Measurements from ENCODE around the gene CHID1. TPM values are rescaled to one million over a fixed set of nuclear protein-coding genes. Genes with fewer than 3 reads are reported as not detected.
A peak's percentile ranks its signal among the peaks of the same experiment; 100 is the strongest.

The CHID1 gene
- total RNA-seq, 2 experiments from 2014 or later, result 69.8 to 72.0 TPM

- TF ChIP-seq CTCF (IDR thresholded peaks at IDR 0.05), result no peak
- intact Hi-C loops (cut with micrococcal nuclease), result no loop called here
- Mint-ChIP-seq H3K9me3 (no peaks in the 10 kb centered on the region), H3K27ac (no peak overlapping the region), H3K4me3 (no peak overlapping the region), H3K4me1 (ENCODE audit: low read depth) (peaks cover 4% of the 10 kb centered on the region), H3K27me3 (no peaks in the 10 kb centered on the region), H3K36me3 (ENCODE audit: low read depth) (no peaks in the 10 kb centered on the region)
- ChIA-PET POLR2A (no interaction called here), CTCF (no interaction called here)
- no peak for ATAC-seq
- DNase-seq, result no peak
These were observed 4.3 kb upstream of the CHID1 start for GRCh38 chr11:914747-915501.

GRCh38 chr11:914204-914603 lies 3.6 kb upstream of the CHID1 start:
- H3K9me3 Mint-ChIP-seq, result no peaks in the 10 kb centered on the region
- DNase-seq (no peak), ATAC-seq (no peak)
- H3K36me3 Mint-ChIP-seq (ENCODE audit: low read depth), result no peaks in the 10 kb centered on the region
- H3K4me3 Mint-ChIP-seq, result no peak overlapping the region
- peaks cover 9% of the 10 kb centered on the region for H3K4me1 Mint-ChIP-seq (ENCODE audit: low read depth)
- intact Hi-C loops (cut with micrococcal nuclease), result no loop called here
- H3K27me3 Mint-ChIP-seq, result no peaks in the 10 kb centered on the region
- H3K27ac Mint-ChIP-seq, result no peak overlapping the region
- TF ChIP-seq CTCF (IDR thresholded peaks at IDR 0.05), result no peak
- ChIA-PET CTCF (no interaction called here), POLR2A (no interaction called here)

DNA sequence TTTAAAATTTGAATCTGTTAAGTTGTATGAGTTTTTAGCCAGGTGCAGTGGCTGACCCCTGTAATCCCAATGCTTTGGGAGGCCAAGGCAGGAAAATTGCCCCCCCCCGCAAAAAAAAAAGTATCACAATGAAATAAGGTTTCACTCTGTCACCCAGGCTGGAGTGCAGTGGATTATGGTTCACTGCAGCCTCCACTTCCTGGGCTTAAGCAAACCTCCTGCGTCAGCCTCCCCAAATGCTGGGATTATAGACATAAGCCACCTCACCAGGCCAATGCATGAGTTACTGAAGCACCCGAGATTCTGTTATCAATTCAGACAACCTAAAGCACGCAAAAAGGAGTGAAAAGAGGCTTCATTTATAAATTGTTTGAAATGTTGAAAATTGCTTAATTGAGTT lies 2.4 kb upstream of the CHID1 start:
- no peak overlapping the region for H3K4me3 Mint-ChIP-seq
- no peaks in the 10 kb centered on the region for H3K27me3 Mint-ChIP-seq
- TF ChIP-seq CTCF (IDR thresholded peaks at IDR 0.05), result no peak
- POLR2A ChIA-PET, result no interaction called here
- H3K27ac Mint-ChIP-seq, result no peak overlapping the region
- no peak for DNase-seq
- CTCF ChIA-PET, result interaction anchor here (1.8 kb wide), 1 partner anchor 9 kb away, joined by 5 read pairs; no protein-coding TSS in a partner anchor
- no peaks in the 10 kb centered on the region for H3K9me3 Mint-ChIP-seq
- H3K4me1 Mint-ChIP-seq (ENCODE audit: low read depth), result peaks cover 16% of the 10 kb centered on the region
- intact Hi-C loops (cut with micrococcal nuclease), result no loop called here
- ATAC-seq, result no peak
- H3K36me3 Mint-ChIP-seq (ENCODE audit: low read depth), result no peaks in the 10 kb centered on the region

GRCh38 chr11:912266-912665 lies 1.7 kb upstream of the CHID1 start:
- CTCF ChIA-PET, result interaction anchor here (1.7 to 1.8 kb wide), 2 partner anchors 10 to 63 kb away, joined by 5 read pairs; no protein-coding TSS in a partner anchor

More at GRCh38 chr11:912266-912665, 1.7 kb upstream of the CHID1 start:
- Mint-ChIP-seq H3K4me3 (peak overlapping the region; percentile 85), H3K9me3 (no peaks in the 10 kb centered on the region), H3K4me1 (ENCODE audit: low read depth) (peaks cover 16% of the 10 kb centered on the region), H3K36me3 (ENCODE audit: low read depth) (peaks cover 2% of the 10 kb centered on the region), H3K27ac (no peak overlapping the region), H3K27me3 (no peaks in the 10 kb centered on the region)
- intact Hi-C loops (cut with micrococcal nuclease), result no loop called here
- TF ChIP-seq CTCF (IDR thresholded peaks at IDR 0.05), result no peak
- ATAC-seq, result no peak
- POLR2A ChIA-PET, result interaction anchor here (0.6 to 1.1 kb wide), 2 partner anchors 13 to 61 kb away, joined by 3 to 4 read pairs; partner anchors contain the start of gene AP2A2
- DNase-seq, result no peak

All from activated CD8-positive, alpha-beta T cell treated with anti-CD3 and anti-CD28 coated beads for 36 hours (primary cell).